ENCODE results near the gene CD53. TPM values are rescaled to one million over a fixed set of nuclear protein-coding genes. Genes with fewer than 3 reads are reported as not detected.

The CD53 gene
- polyA plus RNA-seq, 1 donor from 2014 or later, result not detected

DNA sequence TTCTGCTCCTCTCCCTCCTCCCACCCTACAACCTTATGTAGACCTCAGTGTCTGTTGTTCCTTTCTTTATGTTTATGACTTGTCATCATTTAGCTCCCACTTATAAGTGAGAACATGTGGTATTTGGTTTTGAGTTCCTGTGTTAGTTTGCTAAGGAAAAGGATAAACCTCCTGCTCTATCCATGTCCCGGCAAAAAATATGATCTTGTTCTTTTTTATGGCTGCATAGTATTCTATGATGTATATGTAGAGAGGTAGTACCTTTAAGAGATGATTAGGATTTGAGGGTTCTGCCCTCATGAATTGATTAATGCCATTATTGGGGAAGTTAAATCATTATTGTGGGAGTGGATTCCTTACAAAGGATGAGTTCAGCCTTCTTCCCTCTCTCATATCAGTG lies 49.0 kb downstream of the CD53 start:
- H3K9ac ChIP-seq (ENCODE audit: low read length), result no peak overlapping the region
- no peak overlapping the region for H3K4me3 ChIP-seq (ENCODE audit: low read length)
- H4K20me1 ChIP-seq (ENCODE audit: insufficient read depth), result no peaks in the 10 kb centered on the region
- H3K27me3 ChIP-seq (ENCODE audit: insufficient read depth, low read depth, low read length), result no peaks in the 10 kb centered on the region
- H2AFZ ChIP-seq (ENCODE audit: low read depth, low read length), result no peak overlapping the region
- H3K79me2 ChIP-seq (replicated peaks; ENCODE audit: insufficient read depth, low read length), result no peaks in the 10 kb centered on the region
- no peak overlapping the region for H3K4me2 ChIP-seq (ENCODE audit: low read length)
- no peaks in the 10 kb centered on the region for H3K36me3 ChIP-seq (ENCODE audit: insufficient read depth, low read length)
- H3F3A ChIP-seq (ENCODE audit: insufficient read depth, low read length, poor library complexity, severe bottlenecking), result no peaks in the 10 kb centered on the region
- no peaks in the 10 kb centered on the region for H3K9me2 ChIP-seq (ENCODE audit: insufficient read depth, low read length)
- no peaks in the 10 kb centered on the region for H3K9me3 ChIP-seq (ENCODE audit: low read length)
- no peak overlapping the region for H3K27ac ChIP-seq (ENCODE audit: low read length)
- no peak for TF ChIP-seq EZH2 (IDR thresholded peaks at IDR 0.05; ENCODE audit: borderline replicate concordance, insufficient read depth, low read length, poor library complexity, severe bottlenecking)
- no peak for TF ChIP-seq RAD21 (conservative IDR thresholded peaks at IDR 0.05)
- TF ChIP-seq MXI1 (conservative IDR thresholded peaks at IDR 0.05; ENCODE audit: poor library complexity, severe bottlenecking), result no peak
- TF ChIP-seq SMC3 (conservative IDR thresholded peaks at IDR 0.05; ENCODE audit: poor library complexity), result no peak
- TF ChIP-seq EP300 (conservative IDR thresholded peaks at IDR 0.05; ENCODE audit: poor library complexity, severe bottlenecking), result no peak
- TF ChIP-seq, protein P1, sequence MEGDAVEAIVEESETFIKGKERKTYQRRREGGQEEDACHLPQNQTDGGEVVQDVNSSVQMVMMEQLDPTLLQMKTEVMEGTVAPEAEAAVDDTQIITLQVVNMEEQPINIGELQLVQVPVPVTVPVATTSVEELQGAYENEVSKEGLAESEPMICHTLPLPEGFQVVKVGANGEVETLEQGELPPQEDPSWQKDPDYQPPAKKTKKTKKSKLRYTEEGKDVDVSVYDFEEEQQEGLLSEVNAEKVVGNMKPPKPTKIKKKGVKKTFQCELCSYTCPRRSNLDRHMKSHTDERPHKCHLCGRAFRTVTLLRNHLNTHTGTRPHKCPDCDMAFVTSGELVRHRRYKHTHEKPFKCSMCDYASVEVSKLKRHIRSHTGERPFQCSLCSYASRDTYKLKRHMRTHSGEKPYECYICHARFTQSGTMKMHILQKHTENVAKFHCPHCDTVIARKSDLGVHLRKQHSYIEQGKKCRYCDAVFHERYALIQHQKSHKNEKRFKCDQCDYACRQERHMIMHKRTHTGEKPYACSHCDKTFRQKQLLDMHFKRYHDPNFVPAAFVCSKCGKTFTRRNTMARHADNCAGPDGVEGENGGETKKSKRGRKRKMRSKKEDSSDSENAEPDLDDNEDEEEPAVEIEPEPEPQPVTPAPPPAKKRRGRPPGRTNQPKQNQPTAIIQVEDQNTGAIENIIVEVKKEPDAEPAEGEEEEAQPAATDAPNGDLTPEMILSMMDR (IDR thresholded peaks at IDR 0.05; ENCODE audit: poor library complexity, severe bottlenecking), result no peak
- TF ChIP-seq TAF1 (IDR thresholded peaks at IDR 0.05; ENCODE audit: low read depth), result no peak
- TF ChIP-seq POLR2AphosphoS5 (IDR thresholded peaks at IDR 0.05), result no peak
- TF ChIP-seq, protein P2, sequence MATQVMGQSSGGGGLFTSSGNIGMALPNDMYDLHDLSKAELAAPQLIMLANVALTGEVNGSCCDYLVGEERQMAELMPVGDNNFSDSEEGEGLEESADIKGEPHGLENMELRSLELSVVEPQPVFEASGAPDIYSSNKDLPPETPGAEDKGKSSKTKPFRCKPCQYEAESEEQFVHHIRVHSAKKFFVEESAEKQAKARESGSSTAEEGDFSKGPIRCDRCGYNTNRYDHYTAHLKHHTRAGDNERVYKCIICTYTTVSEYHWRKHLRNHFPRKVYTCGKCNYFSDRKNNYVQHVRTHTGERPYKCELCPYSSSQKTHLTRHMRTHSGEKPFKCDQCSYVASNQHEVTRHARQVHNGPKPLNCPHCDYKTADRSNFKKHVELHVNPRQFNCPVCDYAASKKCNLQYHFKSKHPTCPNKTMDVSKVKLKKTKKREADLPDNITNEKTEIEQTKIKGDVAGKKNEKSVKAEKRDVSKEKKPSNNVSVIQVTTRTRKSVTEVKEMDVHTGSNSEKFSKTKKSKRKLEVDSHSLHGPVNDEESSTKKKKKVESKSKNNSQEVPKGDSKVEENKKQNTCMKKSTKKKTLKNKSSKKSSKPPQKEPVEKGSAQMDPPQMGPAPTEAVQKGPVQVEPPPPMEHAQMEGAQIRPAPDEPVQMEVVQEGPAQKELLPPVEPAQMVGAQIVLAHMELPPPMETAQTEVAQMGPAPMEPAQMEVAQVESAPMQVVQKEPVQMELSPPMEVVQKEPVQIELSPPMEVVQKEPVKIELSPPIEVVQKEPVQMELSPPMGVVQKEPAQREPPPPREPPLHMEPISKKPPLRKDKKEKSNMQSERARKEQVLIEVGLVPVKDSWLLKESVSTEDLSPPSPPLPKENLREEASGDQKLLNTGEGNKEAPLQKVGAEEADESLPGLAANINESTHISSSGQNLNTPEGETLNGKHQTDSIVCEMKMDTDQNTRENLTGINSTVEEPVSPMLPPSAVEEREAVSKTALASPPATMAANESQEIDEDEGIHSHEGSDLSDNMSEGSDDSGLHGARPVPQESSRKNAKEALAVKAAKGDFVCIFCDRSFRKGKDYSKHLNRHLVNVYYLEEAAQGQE (IDR thresholded peaks at IDR 0.05; ENCODE audit: borderline replicate concordance), result no peak

- no peaks in the 10 kb centered on the region for H3K79me2 ChIP-seq (replicated peaks; ENCODE audit: insufficient read depth, low read length)
- no peak overlapping the region for H3K4me2 ChIP-seq (ENCODE audit: low read length)
- TF ChIP-seq SMC3 (conservative IDR thresholded peaks at IDR 0.05; ENCODE audit: poor library complexity) (no peak), EZH2 (IDR thresholded peaks at IDR 0.05; ENCODE audit: borderline replicate concordance, insufficient read depth, low read length, poor library complexity, severe bottlenecking) (no peak), TAF1 (IDR thresholded peaks at IDR 0.05; ENCODE audit: low read depth) (no peak), EP300 (conservative IDR thresholded peaks at IDR 0.05; ENCODE audit: poor library complexity, severe bottlenecking) (no peak), POLR2AphosphoS5 (IDR thresholded peaks at IDR 0.05) (no peak), MXI1 (conservative IDR thresholded peaks at IDR 0.05; ENCODE audit: poor library complexity, severe bottlenecking) (no peak), RAD21 (conservative IDR thresholded peaks at IDR 0.05) (no peak)
- TF ChIP-seq, protein P2 (IDR thresholded peaks at IDR 0.05; ENCODE audit: borderline replicate concordance), result no peak
- TF ChIP-seq, protein P1 (IDR thresholded peaks at IDR 0.05; ENCODE audit: poor library complexity, severe bottlenecking), result no peak
- H3F3A ChIP-seq (ENCODE audit: insufficient read depth, low read length, poor library complexity, severe bottlenecking), result no peaks in the 10 kb centered on the region
- no peaks in the 10 kb centered on the region for H3K27me3 ChIP-seq (ENCODE audit: insufficient read depth, low read depth, low read length)
- no peak overlapping the region for H3K4me3 ChIP-seq (ENCODE audit: low read length)
- no peak overlapping the region for H3K27ac ChIP-seq (ENCODE audit: low read length)
- no peaks in the 10 kb centered on the region for H3K9me2 ChIP-seq (ENCODE audit: insufficient read depth, low read length)
- no peaks in the 10 kb centered on the region for H4K20me1 ChIP-seq (ENCODE audit: insufficient read depth)
- no peak overlapping the region for H2AFZ ChIP-seq (ENCODE audit: low read depth, low read length)
- no peaks in the 10 kb centered on the region for H3K36me3 ChIP-seq (ENCODE audit: insufficient read depth, low read length)
- no peak overlapping the region for H3K9ac ChIP-seq (ENCODE audit: low read length)
- no peaks in the 10 kb centered on the region for H3K9me3 ChIP-seq (ENCODE audit: low read length)
Measured at GRCh38 chr1:110927484-110928075, 54.6 kb downstream of the CD53 start.

All from neural cell (in vitro differentiated cells).